GM12873 (cell line): ENCODE results near the gene AHCYL1.

Source experiments
- CTCF ChIP-seq: IDR thresholded peaks from 2 replicates; pipeline ENCODE4 v1.5.1; 2012; ENCODE audit warnings: low read depth, mild to moderate bottlenecking, moderate library complexity, low read length, control low read depth; ENCODE audit not compliant: insufficient read depth; ENCODE audit errors: missing control alignments

The AHCYL1 gene

GRCh38 chr1:109947582-109948284 lies 36.8 kb upstream of the AHCYL1 start:
- TF ChIP-seq CTCF: no peak

GRCh38 chr1:109948285-109948630 lies 36.3 kb upstream of the AHCYL1 start:
- TF ChIP-seq CTCF: no peak

- no peak for TF ChIP-seq CTCF
Observed at GRCh38 chr1:109950038-109950437, 34.5 kb upstream of the AHCYL1 start.

- TF ChIP-seq CTCF: no peak
Observed at GRCh38 chr1:109950509-109950908, 34.1 kb upstream of the AHCYL1 start.

- TF ChIP-seq CTCF: no peak
Observed at GRCh38 chr1:109954041-109954512, 30.5 kb upstream of the AHCYL1 start.

- TF ChIP-seq CTCF: no peak
Observed at GRCh38 chr1:109959632-109959973, 25.0 kb upstream of the AHCYL1 start.

GRCh38 chr1:109959974-109960744 lies 24.4 kb upstream of the AHCYL1 start:
- TF ChIP-seq CTCF: no peak
